ENCODE measurements around the gene RIPPLY3. TPM values are rescaled to one million over a fixed set of nuclear protein-coding genes. Genes with fewer than 3 reads are reported as not detected.

Gene RIPPLY3
- total RNA-seq, 4 donors from 2014 or later, result 0.40 to 0.57 (median 0.47) TPM; not detected in 1

- no peak overlapping the region for H3K27ac ChIP-seq
- WGBS, 2 donors, result 74 to 81% methylated on average over 6 of the region's 6 CpGs
- intact Hi-C loops (cut with DNase I), result no loop called here
- TF ChIP-seq POLR2A (IDR thresholded peaks at IDR 0.05) (no peak), CTCF (IDR thresholded peaks at IDR 0.05) (no peak)
- H3K27me3 ChIP-seq, result no peaks in the 10 kb centered on the region
- H3K4me3 ChIP-seq, result no peak overlapping the region
- H3K4me1 ChIP-seq, result peaks cover 0 to 23% (median 3%) of the 10 kb centered on the region in 3 donors
- DNase-seq, result no peak
- no peaks in the 10 kb centered on the region for H3K36me3 ChIP-seq
- no peaks in the 10 kb centered on the region for H3K9me3 ChIP-seq
These were observed 31.7 kb upstream of the RIPPLY3 start for GRCh38 chr21:36974851-36975192.

DNA sequence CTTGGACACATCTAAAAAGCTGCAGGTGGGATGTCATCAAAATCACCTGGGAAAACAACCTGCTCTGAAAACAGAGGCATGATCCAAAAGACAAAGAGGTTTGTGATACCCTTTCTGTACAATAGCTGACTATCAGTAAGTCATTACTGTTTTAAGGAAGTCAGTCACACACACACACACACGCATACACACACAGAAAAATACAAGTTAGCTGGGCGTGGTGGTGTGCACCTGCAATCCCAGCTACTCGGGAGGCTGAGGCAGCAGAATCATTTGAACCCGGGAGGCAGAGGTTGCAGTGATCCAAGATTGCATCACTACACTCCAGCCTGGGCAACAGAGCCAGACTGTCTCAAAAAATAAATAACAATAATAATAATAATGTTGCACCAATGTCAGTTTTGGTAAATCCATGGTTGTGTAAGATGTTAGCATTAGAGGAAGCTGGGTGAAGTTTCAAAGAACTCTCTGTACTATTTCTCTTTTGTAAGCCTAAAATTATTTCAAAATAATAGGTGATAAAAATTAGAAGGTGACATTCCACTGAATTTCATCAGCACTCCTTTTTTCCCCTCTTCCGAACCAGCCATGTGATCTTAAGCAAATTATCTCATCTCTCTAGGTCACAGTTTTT, 30.2 kb upstream of the RIPPLY3 start:
- H3K4me1 ChIP-seq, result peaks cover 3 to 37% (median 6%) of the 10 kb centered on the region in 3 donors
- TF ChIP-seq CTCF (IDR thresholded peaks at IDR 0.05), result no peak
- TF ChIP-seq POLR2A (IDR thresholded peaks at IDR 0.05), result no peak
- no peak overlapping the region for H3K4me3 ChIP-seq
- H3K9me3 ChIP-seq, result no peaks in the 10 kb centered on the region
- DNase-seq, result no peak
- H3K36me3 ChIP-seq, result no peaks in the 10 kb centered on the region
- intact Hi-C loops (cut with DNase I), result no loop called here
- H3K27ac ChIP-seq, result peak overlapping the region in 1 of 4 donors; percentile 42
- no peaks in the 10 kb centered on the region for H3K27me3 ChIP-seq
- 77 to 79% methylated on average over 4 to 5 of the region's 5 CpGs for WGBS, 2 donors

DNA sequence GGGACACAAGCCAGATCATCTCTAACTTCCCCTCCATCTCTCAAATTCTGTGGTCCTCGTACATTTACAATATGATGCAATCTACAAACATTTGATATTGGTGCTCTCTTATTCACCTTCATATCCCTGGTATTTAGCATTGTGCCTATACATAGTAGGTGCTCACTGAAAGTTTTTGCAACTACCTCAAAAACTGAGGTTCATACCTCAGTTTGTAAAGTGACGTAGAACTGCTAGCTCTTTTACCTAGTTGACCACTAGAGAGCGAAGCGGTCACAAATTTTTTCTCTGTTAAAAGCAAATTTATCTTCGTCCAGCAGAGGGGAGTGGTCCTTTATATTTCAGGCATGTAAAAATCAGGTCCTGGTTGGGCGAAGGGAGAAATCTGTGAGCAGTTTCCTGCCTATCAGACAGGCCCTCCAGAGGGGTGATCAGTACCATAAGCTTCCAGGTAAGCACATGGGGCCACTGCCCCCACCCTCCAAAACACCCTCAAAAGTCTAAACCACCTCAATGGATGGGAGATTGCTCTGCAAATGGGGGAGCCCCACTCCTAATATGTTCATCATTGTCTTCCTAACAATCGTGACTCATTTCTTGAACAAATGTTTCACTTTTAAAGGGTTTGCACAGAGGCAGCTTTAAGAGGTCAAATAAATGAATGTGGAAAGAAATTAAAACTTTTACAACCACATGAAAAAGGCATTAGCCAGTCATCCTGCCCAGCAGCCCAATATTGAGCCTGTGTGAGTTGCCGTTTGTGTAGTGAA, 29.4 kb upstream of the RIPPLY3 start:
- peaks cover 3 to 37% (median 6%) of the 10 kb centered on the region in 3 donors for H3K4me1 ChIP-seq
- H3K27me3 ChIP-seq, result no peaks in the 10 kb centered on the region
- intact Hi-C loops (cut with DNase I), result no loop called here
- peak overlapping the region in 3 of 4 donors; percentile 3 to 42 (median 9) for H3K27ac ChIP-seq
- TF ChIP-seq CTCF (IDR thresholded peaks at IDR 0.05) (peak in 5 of 6 experiments; percentile 31 to 59 (median 45)), POLR2A (IDR thresholded peaks at IDR 0.05) (no peak)
- no peak for DNase-seq
- H3K36me3 ChIP-seq, result no peaks in the 10 kb centered on the region
- H3K4me3 ChIP-seq, result peak overlapping the region in 1 of 4 donors; percentile 22
- H3K9me3 ChIP-seq, result no peaks in the 10 kb centered on the region
- WGBS, 2 donors, result 19 to 27% methylated on average over 8 of the region's 8 CpGs

DNA sequence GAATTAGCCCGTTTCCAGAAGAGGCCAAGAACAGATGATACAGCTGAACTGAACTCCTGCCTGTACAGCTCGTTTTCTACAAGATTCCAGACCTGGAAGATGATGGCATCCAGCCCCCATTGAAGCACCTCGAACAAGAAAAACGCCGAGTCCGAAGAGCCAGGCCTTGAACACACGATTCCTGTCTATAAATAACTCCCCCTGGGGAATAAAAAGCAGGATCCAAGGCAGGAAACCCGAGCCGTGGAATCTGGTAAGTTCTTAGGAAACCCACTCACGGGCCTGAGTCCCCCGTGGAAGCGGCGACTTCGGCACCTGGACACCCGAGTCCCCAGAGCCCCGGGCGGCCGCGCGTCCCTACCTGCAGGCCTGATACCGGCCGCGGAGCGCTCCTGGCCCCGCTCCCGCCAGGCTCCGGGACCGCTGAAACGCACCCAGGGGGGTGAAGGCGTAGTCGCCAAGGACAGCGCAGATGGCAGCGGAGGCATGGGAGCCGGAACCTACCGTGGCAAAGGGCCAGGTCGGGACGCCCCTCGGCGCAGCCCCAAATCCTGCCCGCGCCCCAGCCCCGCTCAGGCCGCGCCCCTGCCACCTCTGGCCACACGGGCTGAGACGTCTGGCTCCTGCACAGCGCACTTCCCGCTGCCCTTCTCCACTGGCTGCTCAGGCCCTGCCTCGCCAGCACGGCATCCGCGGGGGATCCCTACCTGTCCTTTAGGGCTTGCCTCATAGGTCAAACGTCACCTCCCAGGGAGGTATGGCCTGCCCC, 26.0 kb upstream of the RIPPLY3 start:
- Histone ChIP-seq H3K4me1 (peaks cover 3 to 37% (median 6%) of the 10 kb centered on the region in 3 donors), H3K9me3 (no peaks in the 10 kb centered on the region)
- intact Hi-C loops (cut with DNase I), result no loop called here

More for the DNA sequence above, 26.0 kb upstream of the RIPPLY3 start:
- DNase-seq, result no peak
- H3K4me3 ChIP-seq, result peak overlapping the region; percentile 45 to 76 (median 58)
- TF ChIP-seq POLR2A (IDR thresholded peaks at IDR 0.05) (no peak), CTCF (IDR thresholded peaks at IDR 0.05) (peak in 3 of 6 experiments; percentile 7 to 26 (median 16))
- 7 to 10% methylated on average over 15 to 31 of the region's 53 CpGs for WGBS, 2 donors
- no peaks in the 10 kb centered on the region for H3K27me3 ChIP-seq
- peak overlapping the region in 3 of 4 donors; percentile 55 to 63 (median 61) for H3K27ac ChIP-seq
- H3K36me3 ChIP-seq, result no peaks in the 10 kb centered on the region

Data from esophagus squamous epithelium (tissue), 5 donors.